Measurements from ENCODE around the gene EXD3.

Gene EXD3

DNA sequence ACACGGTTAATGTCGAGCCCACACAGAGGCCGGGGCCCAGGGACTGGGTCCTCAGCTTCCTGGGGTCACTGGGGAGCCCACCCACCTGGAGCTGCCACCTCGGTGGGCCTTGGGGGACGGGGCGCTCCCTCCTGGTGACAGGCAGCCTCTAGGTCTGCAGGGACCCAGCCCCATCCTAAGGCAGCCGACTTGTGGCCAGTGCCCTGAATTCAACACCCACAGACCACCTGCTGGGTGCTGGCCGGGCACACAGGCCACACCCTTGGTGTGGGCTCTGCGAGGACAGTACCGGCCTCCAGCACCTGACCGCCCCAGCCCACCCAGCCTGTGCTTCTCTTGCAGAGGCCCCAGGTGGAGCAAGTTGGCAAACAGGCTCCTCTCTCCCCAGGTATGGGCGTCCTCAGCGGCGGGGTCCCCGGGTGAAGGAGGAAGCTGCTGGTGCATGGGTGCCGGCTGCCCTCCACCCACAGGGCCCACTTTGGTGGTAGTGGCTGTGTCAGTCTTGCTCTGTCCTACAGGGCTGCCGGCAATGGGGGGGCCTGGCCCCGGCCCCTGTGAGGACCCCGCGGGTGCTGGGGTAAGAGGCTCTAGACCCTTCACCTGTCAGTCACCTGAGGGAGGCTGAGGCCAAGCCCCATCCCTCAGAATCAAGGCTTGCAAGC lies 9.9 kb upstream of the EXD3 start:
- no peak for DNase-seq (ENCODE audit: low read depth in 2 of 2)

DNA sequence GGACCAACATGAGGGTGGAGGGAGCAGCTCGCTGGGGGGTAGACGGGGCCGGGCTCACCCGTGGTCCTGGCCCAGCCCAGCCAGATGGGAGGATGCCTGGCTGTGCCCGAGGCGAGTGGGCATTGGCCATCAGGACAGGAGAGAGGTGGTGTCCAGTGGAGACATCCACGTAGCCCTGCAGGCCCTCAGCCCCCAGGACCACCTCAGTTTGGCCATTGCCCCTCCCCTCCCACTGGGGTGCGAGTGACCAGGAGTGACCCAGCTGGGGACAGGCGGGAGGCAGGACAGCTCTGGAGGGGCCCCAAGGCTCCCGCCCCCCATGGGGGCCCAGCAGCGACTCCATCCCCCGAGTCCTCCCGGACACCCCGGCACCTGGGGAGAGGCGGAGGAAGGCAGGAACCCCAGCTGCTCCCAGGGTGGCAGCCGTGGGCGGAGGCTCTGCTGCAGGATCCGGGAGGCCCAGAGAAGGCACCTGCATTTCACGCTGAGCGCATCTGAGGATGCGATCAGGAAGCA lies 8.5 kb upstream of the EXD3 start:
- no peak for DNase-seq (ENCODE audit: low read depth in 2 of 2)

DNA sequence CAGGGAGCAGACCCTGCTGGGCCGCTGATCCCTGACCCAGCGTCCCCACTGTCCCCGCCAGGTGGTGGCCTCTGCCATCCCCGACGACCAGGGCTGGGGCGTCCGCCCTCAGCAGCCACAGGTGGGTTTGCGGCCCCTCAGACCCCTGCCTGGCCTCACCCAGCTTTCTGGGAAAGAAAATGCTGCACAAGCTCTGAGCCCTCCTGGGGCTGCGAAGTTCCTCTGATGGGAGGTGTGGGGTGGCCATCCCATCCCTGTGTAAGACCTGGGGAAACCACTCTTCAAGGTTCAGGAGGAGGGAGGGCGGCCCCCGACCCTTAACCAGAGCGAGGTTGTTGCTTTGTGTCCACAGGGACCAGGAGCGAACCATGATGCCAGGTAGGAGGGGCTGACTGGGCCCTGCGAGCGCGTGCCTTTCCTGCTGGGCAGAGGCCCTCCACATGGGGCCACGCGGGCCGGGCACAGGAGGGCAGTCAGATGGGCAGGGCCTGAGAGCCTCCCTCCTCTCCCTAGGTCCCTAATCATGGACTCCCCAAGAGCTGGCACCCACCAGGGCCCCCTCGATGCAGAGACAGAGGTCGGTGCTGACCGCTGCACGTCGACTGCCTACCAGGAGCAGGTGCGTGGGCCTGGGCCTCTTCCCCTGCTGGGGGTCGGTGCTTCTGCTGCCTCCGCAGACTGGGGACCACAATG lies 7.9 kb upstream of the EXD3 start:
- DNase-seq (ENCODE audit: low read depth in 2 of 2), result no peak

DNA sequence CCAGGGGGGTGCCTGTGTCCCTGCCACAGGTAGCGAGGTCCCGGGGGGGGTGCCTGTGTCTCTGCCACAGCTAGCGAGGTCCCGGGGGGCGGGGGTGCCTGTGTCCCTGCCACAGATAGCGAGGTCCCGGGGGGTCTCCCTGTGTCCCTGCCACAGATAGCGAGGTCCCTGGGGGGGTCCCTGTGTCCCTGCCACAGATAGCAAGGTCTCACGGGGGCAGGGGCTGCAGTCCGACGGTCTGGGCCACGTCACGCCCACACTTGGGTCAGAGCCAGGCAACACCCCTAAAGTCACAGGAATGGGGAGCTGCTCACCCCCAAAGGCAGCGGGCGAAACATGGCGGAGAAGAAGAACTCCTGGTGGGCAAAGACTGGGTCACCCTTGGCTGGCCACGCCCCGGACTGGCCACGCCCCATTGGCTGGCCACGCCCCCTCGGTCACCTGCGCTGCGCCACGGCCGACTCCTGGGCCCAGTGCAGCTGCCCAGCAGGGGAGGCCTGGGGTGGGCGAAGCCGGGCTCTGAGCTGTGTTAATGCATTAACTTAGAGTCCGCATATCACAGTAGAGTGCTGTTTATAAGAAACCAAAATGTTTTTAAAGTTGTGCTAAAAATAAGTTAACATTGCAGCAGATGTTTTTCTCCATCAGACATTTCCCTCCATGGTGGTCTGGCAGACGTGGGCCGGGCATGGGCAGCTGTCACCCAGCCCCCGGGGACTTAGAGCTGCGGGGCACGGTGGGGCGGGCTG lies 7.2 kb upstream of the EXD3 start:
- no peak for DNase-seq (ENCODE audit: low read depth in 2 of 2)

DNA sequence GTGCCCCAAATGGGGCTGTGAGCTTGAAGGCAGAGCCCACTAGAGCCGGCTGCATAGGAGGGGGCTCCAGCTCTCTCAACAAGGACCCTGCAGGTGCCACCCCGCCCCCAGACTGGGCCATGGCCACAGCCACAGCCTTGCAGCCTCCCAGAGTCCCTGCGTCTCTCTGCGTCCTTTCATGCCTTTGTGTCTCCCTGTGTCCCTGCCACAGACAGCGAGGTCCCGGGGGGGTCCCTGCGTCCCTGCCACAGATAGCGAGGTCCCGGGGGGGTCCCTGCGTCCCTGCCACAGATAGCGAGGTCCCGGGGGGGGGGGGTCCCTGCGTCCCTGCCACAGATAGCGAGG lies 6.6 kb upstream of the EXD3 start:
- DNase-seq (ENCODE audit: low read depth in 2 of 2), result no peak

DNA sequence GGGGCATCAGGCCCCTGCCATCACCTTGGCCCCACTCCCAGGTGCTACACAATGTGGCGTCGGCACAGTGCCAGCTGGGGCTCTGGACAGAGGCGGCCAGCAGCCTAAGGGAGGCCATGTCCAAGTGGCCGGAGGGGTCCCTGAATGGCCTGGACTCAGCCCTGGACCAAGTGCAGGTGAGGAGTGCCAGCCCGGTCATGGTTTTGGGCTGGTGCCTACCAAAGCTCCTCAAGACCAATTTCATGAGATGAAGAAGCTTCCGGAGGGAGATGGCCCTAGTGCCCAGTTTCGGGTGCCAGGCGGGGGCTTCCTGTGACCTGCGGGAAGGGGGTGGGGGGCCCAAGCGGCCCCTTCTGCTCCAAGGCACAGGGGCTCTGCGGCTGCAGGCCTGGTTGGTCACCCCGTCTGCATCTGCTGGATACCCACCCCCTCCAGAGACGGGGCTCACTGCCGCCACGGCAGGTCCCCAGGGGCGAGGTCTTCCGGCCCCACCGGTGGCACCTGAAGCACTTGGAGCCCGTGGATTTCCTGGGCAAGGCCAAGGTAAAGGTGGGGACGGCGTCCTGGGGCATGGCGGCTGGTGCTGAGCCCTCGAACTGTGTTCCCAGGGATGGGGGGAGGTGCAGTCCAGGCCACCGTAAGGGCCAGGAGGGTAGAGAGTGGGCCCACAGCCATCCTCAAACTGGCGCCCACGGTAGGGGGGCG lies 6.0 kb upstream of the EXD3 start:
- DNase-seq (ENCODE audit: low read depth in 2 of 2), result no peak

DNA sequence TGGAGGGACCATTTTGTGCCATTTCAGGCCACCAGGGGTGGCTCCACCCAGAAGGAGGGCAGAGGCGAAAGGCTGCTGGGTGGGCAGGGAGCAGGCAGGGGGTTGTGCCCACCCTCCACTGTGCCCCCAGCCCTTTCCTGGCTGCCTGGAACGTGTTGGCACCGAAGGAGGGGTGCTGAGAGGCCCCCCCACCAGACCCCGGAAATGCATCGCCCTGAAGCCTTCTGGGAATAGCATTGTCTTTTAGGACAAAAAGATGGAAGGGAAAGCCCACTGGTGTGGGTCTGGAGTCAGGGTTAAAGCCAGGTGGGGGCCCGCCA lies 5.3 kb upstream of the EXD3 start:
- no peak for DNase-seq (ENCODE audit: low read depth in 2 of 2)

DNA sequence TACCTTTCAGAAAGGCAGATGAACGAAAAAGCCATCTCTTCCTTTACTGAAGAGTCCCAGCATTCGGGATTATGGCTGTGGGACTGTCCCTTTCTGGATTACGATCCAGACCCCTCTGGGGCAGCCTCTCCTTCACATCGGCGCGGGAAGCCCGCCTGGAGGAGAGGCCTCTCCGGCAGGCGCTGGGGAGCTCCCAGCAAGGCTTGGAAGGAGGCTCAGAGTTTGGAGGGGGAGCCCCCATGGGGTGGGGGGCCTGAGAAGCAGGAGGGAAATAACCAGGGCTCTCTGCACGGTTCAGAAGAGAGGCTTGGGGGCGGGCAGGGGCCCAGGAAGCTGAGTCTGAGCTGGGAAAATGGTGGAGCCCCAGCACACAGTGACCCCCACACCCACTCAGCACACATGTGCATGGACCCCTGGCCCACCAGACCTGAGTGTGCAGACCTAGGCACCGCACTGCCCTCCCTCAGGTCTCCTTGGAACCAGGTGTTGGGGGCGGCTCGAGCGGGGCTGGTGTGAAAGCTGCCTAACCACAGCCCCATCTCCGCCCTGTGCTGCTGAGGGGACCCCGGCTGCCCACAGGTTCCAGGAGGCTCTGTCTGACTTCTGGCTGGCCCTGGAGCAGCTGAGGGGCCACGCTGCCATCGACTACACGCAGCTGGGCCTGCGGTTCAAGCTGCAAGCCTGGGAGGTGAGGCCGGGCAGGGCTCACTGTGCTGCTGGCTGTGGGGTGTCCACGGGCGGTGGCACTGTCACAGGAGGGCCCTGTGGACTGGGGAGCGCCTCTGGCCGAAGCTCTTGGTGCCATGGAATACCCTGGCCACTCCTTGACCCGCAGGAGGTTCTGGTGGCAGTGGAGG lies 4.7 kb upstream of the EXD3 start:
- DNase-seq (ENCODE audit: low read depth in 2 of 2), result no peak

DNA sequence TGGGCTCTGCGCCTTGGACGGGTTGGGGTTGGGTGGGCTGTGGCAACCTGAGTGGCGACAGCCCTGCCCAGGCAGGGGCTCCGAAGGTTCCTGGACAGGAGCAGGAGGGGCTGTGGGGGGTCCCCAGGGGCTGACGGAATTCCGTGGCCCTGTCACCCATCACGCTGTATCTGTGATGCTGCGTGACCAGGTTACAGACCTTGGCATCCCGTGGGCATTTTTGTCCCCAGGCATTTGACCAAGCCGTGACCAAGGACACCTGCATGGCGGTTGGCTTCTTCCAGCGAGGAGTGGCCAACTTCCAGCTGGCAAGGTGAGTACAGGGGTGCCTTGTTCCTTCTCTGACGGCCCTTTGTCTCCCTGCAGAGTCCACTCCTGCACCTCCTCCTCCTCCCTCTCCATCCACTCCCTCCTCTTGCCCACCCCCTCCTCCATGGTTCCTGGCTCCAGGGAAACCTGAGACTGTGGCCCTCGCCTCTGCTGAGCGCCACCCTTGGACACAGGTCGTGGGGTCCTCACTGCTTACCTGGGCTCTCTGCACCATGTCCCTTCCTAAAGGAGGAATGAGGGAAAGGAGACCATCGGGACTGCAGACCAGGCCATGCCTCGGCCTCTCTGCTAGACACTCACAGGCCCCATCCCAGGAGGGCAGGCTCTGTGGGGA lies 3.2 kb upstream of the EXD3 start:
- DNase-seq (ENCODE audit: low read depth in 2 of 2), result no peak

DNA sequence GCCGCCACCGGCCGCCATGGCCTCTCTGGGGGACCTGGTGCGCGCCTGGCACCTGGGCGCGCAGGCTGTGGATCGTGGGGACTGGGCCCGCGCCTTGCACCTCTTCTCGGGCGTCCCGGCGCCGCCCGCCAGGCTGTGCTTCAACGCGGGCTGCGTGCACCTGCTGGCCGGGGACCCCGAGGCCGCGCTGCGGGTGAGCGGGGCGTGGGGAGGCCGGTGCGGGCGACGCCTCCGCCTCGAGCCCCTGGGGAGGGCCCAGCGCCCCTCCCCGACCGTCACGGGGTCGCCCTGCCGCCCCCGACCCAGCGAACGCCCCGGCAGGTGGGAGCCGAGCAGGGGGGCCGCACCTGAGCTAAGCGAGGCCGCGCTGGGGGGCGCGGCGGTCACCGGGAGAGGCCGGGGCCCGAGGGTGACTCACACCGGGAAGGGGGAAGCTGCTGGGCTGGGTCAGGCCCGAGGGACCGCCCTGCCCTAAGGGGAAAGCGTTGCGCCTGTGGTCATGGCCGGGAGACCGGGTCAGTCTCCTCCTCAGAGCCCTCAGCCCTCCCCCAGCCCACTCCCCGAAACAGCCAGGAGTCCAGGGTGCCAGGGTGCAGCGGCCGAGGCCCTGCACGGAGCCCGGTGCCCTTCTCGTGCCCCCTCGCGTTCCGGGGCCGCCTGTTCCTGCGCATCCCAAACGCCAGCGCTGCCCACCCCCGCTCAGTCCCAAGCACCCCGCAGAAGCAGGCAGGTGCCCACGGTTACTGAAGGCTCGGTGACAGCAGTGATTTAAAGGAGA lies 741 bp upstream of the EXD3 start:
- DNase-seq (ENCODE audit: low read depth in 2 of 2), result no peak

DNA sequence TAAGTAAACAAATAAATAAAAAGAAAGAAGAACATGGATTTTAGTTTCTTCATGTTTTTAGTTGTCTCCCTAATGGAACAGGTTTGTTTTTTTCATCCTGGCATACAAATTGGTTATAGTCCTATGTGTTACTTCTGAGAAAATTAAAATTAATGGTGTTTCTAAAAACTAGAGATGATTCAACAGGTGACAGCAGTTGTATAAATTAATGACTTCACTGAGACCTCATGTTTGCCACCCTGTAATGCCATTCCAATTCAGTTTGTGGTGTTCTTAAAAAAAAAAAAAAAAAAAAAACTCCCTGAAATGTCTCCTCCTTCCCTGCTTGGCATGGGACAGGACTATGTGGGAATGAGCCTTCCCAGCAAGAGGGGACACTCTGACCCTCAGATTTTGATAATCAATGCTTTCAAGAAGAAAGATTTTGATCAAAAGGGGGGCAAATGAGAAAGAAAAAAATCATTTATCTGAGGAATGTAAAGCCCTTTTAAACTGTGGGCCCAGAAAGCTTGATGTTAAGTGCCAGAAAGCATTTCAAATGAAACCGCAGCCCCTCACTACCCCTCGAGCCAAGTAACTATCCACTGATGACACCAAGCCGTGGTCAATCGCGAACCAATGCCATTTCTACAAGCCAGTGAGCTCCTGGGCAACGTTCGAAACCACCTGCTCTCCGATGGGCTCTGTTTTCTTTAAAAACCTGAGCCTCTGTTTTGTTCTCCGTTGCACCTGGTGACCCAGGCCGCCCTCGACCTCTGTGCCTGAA lies 941 bp downstream of the EXD3 start:
- no peak for DNase-seq (ENCODE audit: low read depth in 2 of 2)

DNA sequence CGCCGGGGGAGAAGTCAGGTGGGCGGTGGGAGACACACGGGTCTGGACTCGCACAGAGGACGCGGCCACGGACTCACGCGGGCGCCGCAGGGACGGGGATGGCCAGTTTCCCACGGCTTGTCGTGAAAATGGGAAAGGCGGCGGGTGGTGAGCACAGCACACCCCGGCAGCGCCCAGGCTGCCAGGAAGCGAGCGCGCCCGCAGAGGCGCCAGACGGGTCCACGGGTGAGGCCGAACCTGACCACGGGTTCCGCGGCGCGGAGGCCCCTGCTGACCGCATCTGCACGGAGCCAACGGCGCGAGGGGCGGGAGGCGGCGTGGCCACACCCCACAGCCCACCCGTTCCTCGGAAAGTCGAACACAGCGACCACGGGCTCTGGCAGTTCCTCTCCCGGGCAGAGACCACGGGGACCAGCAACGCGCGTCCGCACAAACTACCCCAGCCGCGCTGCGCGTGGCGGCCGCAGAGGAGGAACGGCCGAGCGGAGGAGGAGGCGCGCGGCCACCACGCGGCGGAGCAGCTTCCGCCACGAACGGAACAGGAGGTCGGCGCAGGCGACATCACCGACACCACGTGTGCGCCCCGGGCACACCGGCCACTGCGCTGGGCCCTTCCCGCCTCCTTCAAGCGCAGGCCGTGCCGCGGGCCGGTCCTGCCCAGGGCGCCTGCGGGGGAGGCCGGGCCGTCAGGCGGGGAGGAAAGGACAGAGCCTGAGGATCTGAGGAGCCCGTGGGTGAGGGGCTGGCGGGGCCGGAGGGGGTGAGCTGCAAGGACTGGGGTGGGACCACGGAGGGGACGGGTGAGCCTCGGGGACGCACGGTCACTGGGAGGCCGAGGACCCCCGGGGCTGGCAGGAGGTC lies 5.6 kb downstream of the EXD3 start:
- no peak for DNase-seq (ENCODE audit: low read depth in 2 of 2)

DNA sequence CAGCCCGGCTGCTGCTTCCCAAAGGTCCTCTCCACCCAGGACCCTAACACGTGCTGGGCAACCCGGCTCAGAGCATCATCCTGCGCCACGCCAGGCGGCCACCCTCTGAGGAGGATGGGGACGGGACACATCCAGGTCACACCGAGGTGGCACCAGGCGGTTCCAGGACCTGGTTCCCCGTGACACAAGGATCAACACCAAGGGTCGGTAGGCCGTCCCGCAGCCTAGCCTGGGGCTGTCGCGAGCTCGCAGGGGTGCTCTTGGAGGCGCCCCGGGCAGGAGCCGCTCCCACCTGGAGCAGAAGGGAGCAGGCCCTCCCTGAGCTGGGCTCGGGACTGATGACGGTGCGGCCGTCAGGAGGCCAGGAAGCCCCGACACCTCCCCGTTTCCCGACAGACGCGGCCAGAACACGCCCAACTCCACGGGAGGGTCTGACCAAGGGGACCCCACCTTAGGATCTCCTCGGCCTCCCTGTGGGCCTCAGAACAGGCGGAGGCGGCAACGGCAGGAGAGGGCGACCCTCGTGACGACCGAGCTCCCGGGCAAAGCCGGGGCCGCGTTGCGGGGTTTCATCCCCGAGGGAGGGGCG lies 6.3 kb downstream of the EXD3 start:
- DNase-seq (ENCODE audit: low read depth in 2 of 2), result no peak

DNA sequence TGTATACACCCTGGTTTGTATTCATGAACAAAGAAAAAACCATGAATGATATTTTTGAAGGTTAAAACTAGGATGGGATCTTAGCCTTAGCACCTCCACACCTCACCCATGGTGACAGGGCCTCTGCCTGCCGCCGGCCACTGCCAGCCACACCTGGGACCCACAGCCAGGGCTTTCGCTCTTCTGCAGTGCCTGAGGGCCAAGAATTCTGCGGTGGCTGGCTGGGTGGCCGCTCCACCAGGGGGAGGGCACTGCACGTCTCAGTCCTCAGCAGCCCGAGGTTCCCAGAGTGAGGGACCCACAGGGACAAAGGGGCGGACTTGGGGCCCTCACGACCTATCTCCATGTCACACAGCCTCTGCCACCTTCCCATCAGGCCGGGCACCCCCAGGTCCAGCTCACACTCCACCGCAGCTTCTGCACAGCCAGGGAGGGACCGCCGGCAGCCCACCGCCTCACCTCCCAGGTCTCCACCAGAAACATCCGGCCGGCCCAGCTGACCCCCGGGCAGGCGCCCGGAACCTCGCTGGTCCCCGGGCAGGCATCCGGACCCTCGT lies 6.9 kb downstream of the EXD3 start:
- no peak for DNase-seq (ENCODE audit: low read depth in 2 of 2)

DNA sequence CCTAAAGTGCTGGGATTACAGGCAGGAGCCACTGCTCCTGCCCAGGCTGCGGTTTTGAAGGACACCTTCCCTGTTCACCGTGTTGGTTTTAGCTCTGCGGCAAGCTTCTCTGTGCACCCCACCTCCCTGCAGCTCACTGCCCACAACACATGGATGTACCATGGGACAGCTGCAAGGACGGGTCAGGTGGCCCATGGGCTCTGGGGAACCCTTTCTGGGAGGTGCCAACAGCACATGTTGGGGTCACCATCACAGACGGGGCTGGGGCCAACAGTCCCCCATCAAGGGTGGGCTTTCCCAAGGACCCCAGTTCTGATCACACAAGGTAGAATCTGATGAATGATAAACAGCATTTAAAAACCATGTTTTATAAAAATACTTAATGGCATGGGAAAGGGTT lies 7.5 kb downstream of the EXD3 start:
- no peak for DNase-seq (ENCODE audit: low read depth in 2 of 2)

DNA sequence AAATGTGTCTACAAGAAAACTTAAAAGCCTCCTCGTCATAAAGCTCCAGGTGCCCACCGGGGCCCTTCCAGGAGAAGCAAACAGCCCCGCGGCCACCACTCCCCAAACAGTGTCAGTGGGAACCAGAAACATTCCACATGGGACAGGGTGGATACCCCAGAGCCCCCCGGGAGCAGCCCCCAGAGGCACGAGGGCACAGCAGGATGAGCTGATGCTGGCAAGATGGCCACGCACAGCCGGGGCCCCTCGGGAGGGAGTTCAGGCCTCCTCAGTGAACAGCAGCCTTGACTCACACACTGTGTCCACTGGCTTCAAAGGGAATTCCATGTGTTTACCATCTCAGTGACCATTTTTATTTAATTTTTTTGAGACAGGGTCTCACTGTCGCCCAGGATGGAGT lies 10.5 kb downstream of the EXD3 start:
- DNase-seq (ENCODE audit: low read depth in 2 of 2), result no peak

DNA sequence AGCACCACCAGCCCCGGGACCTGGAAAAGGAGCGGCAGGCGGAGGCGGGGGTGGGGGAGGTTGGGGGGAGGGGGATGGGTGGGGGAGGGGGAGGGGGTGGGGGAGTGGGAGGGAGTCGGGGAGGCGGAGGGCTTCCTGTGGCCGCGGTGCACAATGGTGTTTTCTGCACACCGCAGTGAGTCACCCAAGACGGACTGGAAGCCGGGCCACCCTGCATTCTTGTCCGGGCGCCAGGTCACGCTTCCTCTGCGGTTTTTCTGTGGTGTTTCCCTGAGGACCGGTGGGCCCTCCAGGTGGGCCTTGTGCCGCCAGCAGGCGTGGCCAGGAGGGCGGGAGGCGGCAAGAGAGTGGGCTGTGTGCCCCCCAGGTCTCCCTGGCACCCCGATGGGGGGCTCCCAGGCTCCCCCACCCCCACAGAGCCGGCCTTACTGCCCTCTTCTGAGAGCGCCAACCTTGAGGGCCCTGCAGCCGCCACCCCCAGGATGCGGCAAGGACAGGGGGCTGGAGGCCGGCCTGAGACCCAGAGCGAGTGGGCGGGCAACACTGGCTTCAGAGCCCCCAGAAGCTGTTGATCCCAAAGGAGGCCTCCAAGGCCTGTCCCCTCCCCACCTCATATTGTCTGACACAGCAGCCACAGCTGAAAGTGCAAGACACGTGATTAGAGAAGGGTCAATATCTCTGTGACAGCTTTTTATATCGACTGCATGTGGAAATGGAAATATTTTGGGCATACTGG lies 11.1 kb downstream of the EXD3 start:
- peak; percentile 45 to 47 for DNase-seq (ENCODE audit: low read depth in 2 of 2)

All from fibroblast of skin of left biceps (primary cell).